Epidermal melanocyte (primary cell): Measurements from ENCODE around the gene PKN2.

Experiments
- DNase-seq: peaks from one replicate; pipeline ENCODE4 v3.0.0; 2011; ENCODE audit warnings: low spot score; ENCODE audit not compliant: insufficient read length

PKN2 gene

DNA sequence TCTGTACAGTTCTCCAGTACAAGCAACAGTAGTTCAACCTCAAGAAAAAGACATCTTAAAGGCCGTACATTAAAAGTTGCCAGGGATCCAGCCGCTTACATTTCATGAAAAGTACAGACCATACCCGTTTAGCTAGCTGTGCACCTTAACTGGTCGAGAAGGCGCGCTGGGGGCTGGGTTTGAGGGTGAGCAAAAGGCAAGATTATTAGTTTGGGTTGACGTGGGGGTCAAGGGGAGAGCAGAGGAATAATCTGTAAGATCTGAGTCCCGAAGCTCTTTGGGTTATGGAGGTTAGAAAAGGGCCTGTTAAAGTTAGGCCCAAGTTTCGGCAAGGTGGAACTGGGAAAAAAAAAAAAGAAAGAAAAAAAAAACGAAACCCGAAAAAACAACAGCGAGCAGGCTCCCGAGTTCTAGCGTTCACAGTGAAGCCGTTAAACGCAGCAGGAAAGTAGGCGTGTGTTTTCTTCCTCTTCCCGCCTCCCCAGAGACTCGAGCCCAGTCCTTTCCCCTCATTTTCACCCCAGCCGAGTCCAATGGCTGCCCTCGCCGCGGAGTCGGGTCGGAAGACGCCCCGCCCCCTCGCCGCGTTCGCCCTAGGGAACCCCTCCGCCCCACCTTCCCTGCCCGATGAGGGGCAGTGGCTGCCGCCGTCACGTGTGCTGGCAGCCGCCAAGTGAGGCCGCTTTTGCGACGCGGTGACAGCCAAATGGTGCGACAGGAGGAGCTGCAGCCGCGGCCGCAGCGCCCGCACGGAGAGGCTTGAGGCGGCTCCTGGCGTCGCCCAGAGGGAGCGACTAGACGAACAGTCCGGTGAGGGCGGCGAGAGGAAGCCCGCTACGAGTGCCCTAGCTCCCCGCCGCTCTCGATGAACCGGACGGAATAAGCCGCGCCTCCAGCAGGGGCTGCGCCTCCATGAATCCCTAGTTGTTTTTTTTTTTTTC is at the start of gene PKN2:
Gene PKN2 (plus strand): TSS at position 733 of the 941 bp plus-strand sequence. CDS start 308 bp downstream, outside the sequence.
- DNase-seq = peak; percentile 38

DNA sequence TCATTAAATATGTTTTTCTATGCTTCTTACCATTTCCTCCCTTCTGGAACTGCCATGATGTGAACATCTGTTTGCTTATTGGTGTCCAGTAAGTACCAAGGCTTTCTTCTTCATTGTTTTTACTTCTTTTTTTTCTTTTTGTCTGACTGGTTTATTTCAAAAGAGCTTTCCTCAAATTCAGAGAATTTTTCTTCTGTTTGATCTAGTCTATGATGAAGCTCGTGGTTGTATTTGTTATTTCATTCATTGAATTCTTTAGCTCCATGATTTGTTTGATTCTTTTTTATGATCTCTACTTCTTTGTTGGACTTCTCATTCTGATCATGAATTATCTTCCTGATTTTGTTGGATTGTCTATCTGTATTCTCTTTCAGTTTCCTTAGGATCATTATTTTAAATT is 49.5 kb upstream of the PKN2 start:
- no peak for DNase-seq

DNA sequence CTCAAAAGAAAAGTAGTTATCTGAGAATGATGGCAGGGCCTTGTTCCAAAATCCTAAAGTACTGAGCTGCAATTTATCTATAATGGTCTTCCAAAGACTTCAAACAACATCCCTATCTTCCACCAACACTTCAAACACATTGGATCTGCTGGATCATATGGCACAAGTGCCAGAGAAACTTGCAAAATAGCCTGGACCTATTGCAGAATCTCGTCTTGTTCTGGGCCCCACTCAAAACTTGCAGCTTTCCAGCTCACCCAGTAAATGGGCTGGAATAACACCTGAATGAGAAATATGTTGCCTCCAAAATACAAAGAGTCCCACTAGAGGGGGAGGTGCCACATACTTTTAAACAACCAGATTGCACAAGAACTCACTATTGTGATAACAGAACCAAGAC is 44.0 kb upstream of the PKN2 start:
- DNase-seq = no peak

DNA sequence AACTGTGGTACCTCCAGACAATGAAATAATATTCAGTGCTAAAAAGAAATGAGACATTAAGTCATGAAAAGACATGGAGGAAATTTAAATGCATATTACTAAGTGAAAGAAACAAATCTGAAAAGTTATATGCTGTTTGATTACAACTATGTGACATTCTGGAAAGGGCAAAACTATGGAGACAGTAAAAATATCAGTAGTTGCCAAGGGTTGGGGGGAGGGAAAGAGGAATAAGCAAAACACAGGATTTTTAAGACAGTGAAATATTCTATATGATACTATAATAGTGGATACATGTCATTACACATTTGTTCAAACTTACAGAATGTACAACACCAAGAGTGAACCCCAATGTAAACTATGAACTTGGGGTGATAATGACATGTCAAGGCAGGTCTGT is 38.2 kb upstream of the PKN2 start:
- no peak for DNase-seq

DNA sequence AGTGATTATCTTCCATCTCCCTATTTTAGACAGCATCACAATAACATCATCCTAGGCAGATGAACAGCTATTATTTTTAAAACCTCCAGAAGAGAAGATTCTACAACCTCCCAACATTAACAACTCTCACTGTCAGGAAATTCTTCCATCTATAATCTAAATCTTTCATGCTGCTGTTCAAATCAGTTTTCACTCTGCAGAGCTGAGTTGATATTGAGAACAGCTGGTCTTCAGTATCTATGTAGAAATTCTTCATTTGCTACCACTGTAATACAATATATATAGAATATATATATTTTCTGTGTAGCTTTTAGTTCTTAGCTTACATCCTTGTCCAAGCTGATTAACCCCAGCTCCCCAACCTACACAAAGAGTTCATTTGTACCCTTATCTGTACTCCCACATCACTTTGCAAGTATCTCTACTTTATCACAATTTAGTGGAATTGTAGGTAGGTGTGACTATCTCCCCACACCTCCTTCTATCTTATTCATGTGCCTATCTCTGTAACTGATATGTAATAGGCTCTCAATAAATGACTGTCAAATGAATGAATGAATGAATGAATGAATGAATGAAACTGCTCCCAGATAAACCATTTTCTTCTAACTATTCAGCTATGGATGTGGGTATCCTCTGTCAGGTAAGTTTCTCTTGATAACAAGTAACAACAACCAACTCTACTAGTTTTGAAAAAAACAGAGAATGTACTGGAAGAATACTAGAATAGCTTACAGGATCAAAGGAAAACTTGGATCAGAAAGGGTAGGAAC is 37.4 kb upstream of the PKN2 start:
- DNase-seq = no peak

DNA sequence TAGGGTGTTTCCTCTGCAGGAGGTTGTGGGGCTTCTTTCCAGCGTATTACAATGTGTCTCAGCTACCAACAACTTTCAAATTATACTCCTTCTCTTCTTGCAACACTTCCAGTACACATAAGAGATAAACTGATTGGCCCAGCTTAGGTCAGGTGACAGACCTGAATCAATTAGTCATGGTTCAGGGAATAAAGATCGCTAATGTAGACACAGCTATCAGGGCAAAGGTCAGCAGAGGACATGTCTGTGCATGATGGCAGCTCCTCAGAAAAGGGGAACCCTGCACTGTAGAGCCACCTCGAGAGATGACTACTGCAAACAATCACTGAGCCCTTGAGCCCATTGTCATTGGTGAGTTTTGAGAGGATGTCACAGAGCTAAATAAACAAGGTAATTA is 36.8 kb upstream of the PKN2 start:
- DNase-seq = no peak

DNA sequence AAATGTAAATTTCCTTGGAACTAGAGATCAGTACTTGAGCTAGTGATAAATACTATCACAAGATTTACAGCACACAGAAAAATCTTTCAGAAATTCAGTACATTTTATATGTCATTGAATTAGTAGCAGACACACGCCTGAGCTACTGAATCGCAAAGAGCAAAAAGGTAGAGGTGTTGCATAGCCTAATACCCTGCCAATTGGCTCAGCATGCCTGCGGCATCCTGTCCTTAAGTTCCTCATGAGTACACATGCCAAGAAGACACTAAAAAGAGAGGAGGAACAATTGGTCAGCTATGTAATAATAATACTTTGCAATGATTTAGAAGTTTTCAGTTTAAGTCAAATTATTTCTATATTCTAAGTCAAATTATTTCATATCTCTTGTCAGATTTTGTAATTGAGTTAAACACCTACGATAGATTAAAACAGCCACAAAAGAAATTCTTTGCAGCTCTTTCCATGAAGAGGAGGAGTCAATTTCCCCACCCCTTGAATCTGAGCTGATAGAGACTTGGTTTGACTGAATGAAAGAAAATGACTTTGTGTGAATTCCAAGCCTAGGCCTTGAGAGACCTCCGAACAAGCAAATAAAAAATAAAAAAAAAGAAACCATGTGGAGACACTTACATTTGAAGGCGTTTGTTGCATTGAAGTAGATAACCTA is 36.2 kb upstream of the PKN2 start:
- no peak for DNase-seq

DNA sequence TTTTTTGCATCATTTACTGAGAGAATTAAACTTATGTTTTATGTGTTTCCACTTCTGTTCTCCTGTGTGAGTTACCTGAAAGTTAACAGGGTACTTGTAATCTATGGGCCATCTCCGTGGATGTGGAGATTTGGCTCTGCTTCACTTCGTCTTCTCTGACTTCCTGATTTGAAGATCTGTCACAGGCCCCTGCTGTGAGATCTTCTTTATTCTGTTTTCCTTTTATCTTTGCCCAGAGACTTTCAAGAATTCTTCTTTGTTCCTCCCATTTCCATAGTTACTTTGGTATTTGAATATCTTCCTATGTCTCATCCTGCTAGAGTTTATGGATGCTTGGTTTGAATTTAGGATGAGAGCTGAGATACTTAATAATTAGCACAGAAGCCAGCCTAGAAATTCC is 35.4 kb upstream of the PKN2 start:
- DNase-seq = no peak

DNA sequence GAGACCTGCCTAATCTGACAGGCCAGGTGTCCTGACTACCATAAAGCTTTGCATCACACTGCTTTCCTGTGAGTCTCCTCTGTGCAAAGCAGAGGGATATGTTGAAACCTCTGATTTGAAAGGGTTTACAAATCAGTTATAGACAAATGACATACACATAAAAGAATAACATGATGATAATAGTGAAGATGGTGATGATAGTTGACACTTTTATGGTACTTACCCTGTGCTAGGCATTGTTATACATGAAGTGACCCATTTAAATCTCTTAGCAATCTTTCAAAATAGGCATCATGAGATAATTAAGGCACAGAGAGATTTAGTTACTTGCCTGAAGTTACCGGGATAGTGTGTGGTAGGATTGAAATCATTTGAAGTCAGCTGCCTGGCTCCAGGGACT is 34.1 kb upstream of the PKN2 start:
- DNase-seq = no peak

DNA sequence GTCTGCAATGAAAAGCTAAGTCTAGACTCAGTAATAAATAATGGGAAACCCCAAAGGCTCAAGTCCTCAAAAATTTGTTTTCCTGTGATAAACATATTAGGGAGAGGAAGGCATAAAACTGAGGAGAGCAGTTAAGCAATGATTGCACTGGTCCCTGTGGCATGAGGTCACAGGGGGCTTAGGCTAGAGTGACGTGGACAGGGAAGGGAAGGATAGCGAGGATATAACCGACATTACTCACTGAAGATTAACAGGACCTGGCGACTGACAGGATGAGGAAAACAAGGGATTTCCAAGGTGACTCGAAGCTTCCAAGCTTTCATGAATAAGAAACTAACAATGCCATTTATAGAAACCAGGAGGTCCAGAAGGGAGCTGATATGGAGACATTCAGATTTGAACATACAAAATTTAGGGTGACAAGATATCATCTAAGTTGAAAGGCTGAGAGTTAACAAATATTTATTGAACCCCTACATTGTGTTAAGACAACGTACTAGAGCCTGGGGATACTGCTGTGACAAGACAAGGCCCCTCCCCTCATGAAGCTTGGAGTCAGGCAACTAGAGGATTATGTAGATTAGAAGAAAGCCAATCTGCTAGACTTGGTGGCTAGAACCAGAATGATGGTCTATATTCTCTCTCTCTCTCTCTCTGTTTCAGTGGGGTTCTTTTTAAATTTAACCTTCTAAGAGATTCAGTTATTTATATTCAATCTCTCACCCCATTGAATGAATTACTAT is 33.2 kb upstream of the PKN2 start:
- DNase-seq = no peak

DNA sequence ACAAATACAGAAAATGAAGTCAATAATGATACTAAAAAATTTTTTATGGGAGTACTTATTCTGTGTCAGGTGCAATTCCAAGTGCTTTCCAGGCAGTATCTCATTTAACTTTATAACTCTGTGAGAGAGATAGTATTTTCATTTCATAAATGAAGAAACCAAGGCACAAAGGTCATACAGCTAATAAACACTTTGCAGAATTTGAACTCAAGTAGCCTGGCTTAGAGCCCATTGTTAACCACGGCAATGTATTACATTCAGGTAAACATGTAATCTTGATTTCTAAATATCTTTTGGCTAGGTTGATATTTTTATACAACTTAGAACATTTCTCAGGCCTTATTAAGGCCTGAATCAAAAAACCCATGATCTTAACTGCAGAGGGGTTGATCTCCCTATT is 28.9 kb upstream of the PKN2 start:
- DNase-seq = no peak

DNA sequence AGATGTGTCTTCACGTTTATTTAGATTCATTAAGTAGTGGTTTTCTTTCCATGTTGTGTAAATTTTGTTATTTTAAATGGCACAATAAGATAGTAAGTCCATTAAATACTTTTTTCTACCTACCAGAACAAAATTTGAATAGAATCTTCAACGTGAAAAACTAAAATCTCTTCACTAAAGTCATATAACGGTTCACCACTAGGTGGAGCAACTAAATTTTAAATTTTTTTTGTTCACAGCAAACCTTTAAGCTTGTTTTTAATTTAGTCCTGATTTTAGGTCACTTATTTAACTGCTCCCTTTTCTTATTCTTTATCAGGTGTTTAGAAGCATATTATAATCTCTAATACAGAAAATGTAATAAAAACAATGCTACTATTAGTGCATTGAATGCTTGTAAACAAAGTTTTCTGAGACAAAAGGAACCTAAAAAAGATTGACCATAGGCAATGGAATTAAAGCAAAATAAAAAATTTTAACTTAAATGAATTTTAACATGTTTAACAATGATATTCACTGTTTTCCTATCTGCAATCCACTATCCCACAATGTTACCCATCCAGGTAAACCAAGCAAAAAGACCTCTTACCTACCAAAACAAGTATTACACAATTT is 28.3 kb upstream of the PKN2 start:
- DNase-seq = no peak

DNA sequence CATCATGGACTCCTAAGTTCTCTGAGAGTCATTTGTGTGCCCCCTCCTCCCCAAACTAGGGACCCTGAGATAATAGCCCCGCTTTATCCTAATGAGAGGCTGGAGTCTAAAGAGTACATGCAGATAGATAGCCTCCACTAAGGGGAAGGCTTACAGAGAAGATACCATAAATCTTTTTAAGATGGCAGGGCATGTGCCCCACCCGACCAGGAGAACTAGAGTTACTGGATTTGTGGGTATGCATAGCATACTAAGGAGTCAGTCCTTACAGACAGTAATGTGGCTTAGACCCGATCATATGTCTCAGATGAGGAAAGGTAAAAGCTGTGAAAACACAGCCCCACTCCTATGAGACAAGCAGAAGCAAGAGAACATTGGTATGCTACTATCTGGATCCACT is 25.7 kb upstream of the PKN2 start:
- no peak for DNase-seq

DNA sequence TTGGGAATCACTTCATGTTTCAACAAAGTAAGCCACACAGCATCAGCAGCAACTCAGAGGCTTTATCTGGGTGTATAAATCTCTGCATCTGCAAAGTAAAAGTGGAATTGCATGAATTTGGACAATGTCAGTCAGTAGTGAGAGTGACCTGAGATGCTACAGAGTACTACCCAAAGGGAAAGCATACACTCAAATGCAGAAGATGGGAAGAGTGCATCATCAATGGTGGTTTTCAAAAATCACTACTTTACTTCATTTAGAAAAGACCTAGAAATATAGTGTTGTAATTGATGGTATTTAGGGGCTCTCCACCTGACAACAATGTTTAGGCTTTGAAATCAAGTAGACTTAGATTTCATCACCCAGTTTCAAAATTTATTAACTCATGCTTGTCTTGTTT is 24.5 kb upstream of the PKN2 start:
- no peak for DNase-seq

DNA sequence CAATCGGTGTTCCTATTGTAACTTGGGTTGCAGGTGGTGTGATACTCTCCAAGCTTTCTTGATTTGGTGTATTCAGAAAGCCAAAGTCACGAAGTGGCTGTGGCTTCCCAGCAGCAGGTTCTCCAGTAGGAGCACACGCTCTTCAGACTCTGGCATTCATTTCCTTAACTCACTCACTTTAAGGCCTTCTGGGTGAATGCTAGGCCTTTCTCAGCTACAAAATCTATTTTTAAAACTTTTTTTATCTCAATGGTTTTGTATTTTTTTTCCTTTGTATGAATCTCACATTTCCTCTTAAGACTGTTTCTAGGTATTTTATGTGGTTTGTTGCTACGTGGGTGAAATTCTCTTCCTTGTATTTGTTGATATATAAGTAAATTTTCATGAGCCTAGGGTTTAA is 22.9 kb upstream of the PKN2 start:
- DNase-seq = no peak

DNA sequence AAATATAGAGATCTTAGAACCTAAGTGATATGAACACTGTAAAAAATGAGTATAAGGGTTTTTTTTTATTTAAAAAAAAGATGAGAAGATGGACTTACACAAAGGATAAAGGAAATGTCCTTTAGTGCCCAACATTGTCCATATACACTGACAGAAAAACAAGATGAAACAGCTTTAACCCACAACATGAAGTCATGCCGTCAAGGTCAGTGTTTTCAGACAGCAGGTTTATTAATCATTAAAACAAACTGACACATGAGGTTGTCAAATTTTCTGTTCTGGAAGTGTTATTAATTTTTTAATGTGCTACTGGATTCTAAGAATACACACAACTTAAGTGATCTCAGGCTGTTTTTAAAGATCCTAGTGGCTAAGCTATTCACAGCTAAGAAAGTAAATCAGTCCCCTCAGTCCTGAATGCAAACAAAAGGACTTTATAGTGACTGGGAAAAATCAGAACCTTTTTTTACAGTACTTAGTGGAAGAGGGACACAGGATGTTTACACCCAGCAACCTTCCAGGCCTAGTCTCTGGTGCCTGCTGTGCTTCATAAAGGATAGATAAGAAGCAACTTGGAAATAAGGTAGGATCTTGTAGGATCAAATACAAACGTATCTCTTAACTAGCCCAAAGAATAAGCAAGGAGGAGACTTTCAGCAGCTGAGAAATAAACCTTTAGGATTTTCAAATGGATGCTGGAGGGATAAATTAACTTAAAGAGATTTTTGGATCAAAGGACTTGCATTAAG is 21.9 kb upstream of the PKN2 start:
- no peak for DNase-seq

DNA sequence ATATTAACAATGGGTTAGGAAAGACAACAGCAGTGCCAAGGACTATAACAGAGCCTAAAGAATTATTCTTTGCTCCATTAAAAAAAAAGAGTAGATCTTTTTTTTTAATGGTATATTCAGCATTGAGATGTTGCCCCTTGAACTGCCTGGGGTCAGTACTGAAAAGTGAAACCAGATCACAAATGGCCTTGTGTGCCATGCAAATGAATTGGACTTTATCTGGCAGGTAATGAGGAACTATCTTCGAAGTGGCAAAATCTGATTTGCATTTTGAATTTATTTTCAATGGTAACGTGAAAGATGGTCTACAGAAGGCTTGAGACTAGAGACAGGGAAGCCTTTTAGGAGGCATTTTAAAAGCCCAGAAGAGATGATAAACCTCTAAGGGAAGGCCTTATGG is 21.4 kb upstream of the PKN2 start:
- DNase-seq = no peak

DNA sequence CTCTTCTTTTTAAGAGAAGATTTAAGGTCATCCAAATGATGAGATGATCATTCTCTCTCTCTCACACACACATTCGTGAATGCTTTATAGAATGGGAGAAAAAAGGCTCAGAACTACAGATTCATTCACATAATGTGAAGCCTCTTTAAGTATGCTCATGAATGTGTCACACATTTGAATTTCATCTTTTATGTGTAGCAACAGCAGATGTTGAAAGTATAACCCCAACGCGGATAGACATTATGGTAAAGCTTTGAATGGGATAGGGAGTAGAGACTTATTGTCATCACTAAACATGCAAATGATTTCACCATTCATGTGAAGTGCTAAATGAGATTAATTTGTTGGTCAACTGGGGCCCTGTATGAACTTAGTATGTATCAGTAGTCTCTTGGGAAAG is 15.7 kb upstream of the PKN2 start:
- no peak for DNase-seq

DNA sequence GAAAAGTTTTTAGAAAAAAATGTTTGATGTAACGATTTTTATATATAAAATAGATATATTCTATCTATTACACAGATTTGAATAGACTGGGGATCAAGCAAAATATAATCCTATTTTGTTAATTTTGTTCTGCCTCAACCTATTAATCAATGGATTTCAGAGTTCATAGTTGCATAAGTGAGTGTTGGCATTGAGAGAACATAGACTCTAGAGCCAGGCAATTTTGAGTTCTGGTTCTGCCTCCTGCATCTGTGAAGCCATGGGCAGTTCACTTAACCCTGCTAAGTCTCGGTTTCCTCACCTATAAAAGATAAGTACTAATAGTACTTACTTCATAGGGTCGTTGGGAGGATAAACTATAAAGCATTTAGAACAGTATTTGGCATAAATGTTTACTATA is 13.6 kb upstream of the PKN2 start:
- no peak for DNase-seq

DNA sequence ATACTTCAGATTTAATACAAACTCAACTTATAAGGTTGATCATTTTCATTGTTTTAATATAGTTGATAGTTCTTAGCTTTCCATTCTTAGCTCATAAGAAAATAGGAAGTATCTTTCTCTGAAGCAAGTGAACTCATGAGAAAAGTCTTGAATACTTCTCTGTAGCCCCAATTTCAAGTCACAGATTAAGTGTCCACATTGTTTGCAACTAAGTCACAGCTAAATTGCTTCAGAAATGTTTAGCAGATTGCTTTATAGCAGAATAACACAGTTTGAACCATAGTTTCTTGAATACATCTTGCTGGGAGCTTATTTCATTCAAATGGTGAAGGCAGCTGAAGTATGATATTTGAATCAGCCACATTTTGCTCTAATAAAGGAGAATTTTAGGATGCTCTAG is 10.6 kb upstream of the PKN2 start:
- no peak for DNase-seq
